ENCODE data around the gene ARMC10.
A peak's percentile ranks its signal among the peaks of the same experiment; 100 is the strongest.

ARMC10 gene

GRCh38 chr7:103130901-103131624 lies 56.1 kb downstream of the ARMC10 start:
- no peaks in the 10 kb centered on the region for H3K9me3 ChIP-seq (ENCODE audit: control insufficient read depth, low read length)
- H2AFZ ChIP-seq (ENCODE audit: low read depth, low read length) = no peak overlapping the region
- peaks cover 10% of the 10 kb centered on the region for H3K79me1 ChIP-seq (replicated peaks; ENCODE audit: low read length, poor library complexity, severe bottlenecking)
- no peak overlapping the region for H3K4ac ChIP-seq (ENCODE audit: low read depth in 1 of 2, low read length in 2 of 2)
- H2BK12ac ChIP-seq (ENCODE audit: low read length in 2 of 2) = no peak overlapping the region
- no peak overlapping the region for H2AK5ac ChIP-seq (ENCODE audit: low read length, severe bottlenecking)
- H4K91ac ChIP-seq (ENCODE audit: low read length) = no peak overlapping the region
- no peak overlapping the region for H2BK15ac ChIP-seq (ENCODE audit: low read depth, poor library complexity, severe bottlenecking)
- no peak overlapping the region for H3K18ac ChIP-seq (ENCODE audit: low read depth in 1 of 2, low read length in 2 of 2)
- H3K4me2 ChIP-seq (ENCODE audit: low read length, poor library complexity, severe bottlenecking) = no peak overlapping the region
- H2BK5ac ChIP-seq (ENCODE audit: low read depth, low read length, poor library complexity, severe bottlenecking) = no peak overlapping the region
- H3K9ac ChIP-seq (ENCODE audit: low read length) = no peak overlapping the region
- H3K27me3 ChIP-seq (ENCODE audit: control insufficient read depth in 1 of 2, insufficient read depth in 1 of 2, low read length in 2 of 2) = no peaks in the 10 kb centered on the region
- no peak overlapping the region for H3K4me3 ChIP-seq (ENCODE audit: insufficient read depth in 1 of 2, low read depth in 1 of 2, low read length in 2 of 2)
- peaks cover 0 to 22% of the 10 kb centered on the region in 2 experiments for H3K36me3 ChIP-seq (ENCODE audit: control insufficient read depth in 1 of 2, insufficient read depth in 2 of 2, low read depth in 1 of 2, low read length in 2 of 2)
- H4K8ac ChIP-seq (ENCODE audit: low read length) = no peak overlapping the region
- 83% methylated on average over 8 of the region's 9 CpGs for WGBS
- H2BK120ac ChIP-seq (ENCODE audit: low read depth, low read length) = no peak overlapping the region
- H3K23ac ChIP-seq (ENCODE audit: low read length in 2 of 2) = no peak overlapping the region
- no peaks in the 10 kb centered on the region for H3K4me1 ChIP-seq (ENCODE audit: control insufficient read depth, insufficient read depth, low read depth, low read length)
- H3K14ac ChIP-seq (ENCODE audit: low read length in 2 of 2) = no peak overlapping the region
- H3K27ac ChIP-seq (ENCODE audit: low read length, poor library complexity, severe bottlenecking) = no peak overlapping the region
- no peak for DNase-seq

- Histone ChIP-seq H3K9ac (ENCODE audit: low read length) (no peak overlapping the region), H3K14ac (ENCODE audit: low read length in 2 of 2) (no peak overlapping the region), H3K18ac (ENCODE audit: low read depth in 1 of 2, low read length in 2 of 2) (no peak overlapping the region), H3K4me3 (ENCODE audit: insufficient read depth in 1 of 2, low read depth in 1 of 2, low read length in 2 of 2) (no peak overlapping the region), H3K4me1 (ENCODE audit: control insufficient read depth, insufficient read depth, low read depth, low read length) (no peaks in the 10 kb centered on the region), H3K9me3 (ENCODE audit: control insufficient read depth, low read length) (no peaks in the 10 kb centered on the region), H3K23ac (ENCODE audit: low read length in 2 of 2) (no peak overlapping the region), H4K8ac (ENCODE audit: low read length) (no peak overlapping the region), H2BK5ac (ENCODE audit: low read depth, low read length, poor library complexity, severe bottlenecking) (no peak overlapping the region), H2BK15ac (ENCODE audit: low read depth, poor library complexity, severe bottlenecking) (no peak overlapping the region), H3K27me3 (ENCODE audit: control insufficient read depth in 1 of 2, insufficient read depth in 1 of 2, low read length in 2 of 2) (no peaks in the 10 kb centered on the region), H2AFZ (ENCODE audit: low read depth, low read length) (no peak overlapping the region), H3K79me1 (replicated peaks; ENCODE audit: low read length, poor library complexity, severe bottlenecking) (peaks cover 7% of the 10 kb centered on the region), H3K36me3 (ENCODE audit: control insufficient read depth in 1 of 2, insufficient read depth in 2 of 2, low read depth in 1 of 2, low read length in 2 of 2) (peaks cover 0 to 5% of the 10 kb centered on the region in 2 experiments), H2BK12ac (ENCODE audit: low read length in 2 of 2) (no peak overlapping the region), H3K4ac (ENCODE audit: low read depth in 1 of 2, low read length in 2 of 2) (no peak overlapping the region), H3K4me2 (ENCODE audit: low read length, poor library complexity, severe bottlenecking) (no peak overlapping the region), H2BK120ac (ENCODE audit: low read depth, low read length) (no peak overlapping the region), H4K91ac (ENCODE audit: low read length) (no peak overlapping the region), H3K27ac (ENCODE audit: low read length, poor library complexity, severe bottlenecking) (no peak overlapping the region), H2AK5ac (ENCODE audit: low read length, severe bottlenecking) (no peak overlapping the region)
- DNase-seq = no peak
- 78% methylated on average over 6 of the region's 9 CpGs for WGBS
Measured at GRCh38 chr7:103132995-103133688, 58.2 kb downstream of the ARMC10 start.

- Histone ChIP-seq H2BK15ac (ENCODE audit: low read depth, poor library complexity, severe bottlenecking) (no peak overlapping the region), H2AFZ (ENCODE audit: low read depth, low read length) (no peak overlapping the region), H3K9me3 (ENCODE audit: control insufficient read depth, low read length) (no peaks in the 10 kb centered on the region), H3K79me1 (replicated peaks; ENCODE audit: low read length, poor library complexity, severe bottlenecking) (peaks cover 14% of the 10 kb centered on the region), H3K4me3 (ENCODE audit: insufficient read depth in 1 of 2, low read depth in 1 of 2, low read length in 2 of 2) (no peak overlapping the region), H2BK12ac (ENCODE audit: low read length in 2 of 2) (no peak overlapping the region), H3K4me2 (ENCODE audit: low read length, poor library complexity, severe bottlenecking) (no peak overlapping the region), H3K27ac (ENCODE audit: low read length, poor library complexity, severe bottlenecking) (no peak overlapping the region), H4K91ac (ENCODE audit: low read length) (no peak overlapping the region), H4K8ac (ENCODE audit: low read length) (no peak overlapping the region), H2BK5ac (ENCODE audit: low read depth, low read length, poor library complexity, severe bottlenecking) (no peak overlapping the region), H3K4me1 (ENCODE audit: control insufficient read depth, insufficient read depth, low read depth, low read length) (no peaks in the 10 kb centered on the region), H3K18ac (ENCODE audit: low read depth in 1 of 2, low read length in 2 of 2) (no peak overlapping the region), H3K9ac (ENCODE audit: low read length) (no peak overlapping the region), H3K27me3 (ENCODE audit: control insufficient read depth in 1 of 2, insufficient read depth in 1 of 2, low read length in 2 of 2) (no peaks in the 10 kb centered on the region), H3K36me3 (ENCODE audit: control insufficient read depth in 1 of 2, insufficient read depth in 2 of 2, low read depth in 1 of 2, low read length in 2 of 2) (no peaks in the 10 kb centered on the region), H2AK5ac (ENCODE audit: low read length, severe bottlenecking) (no peak overlapping the region), H3K14ac (ENCODE audit: low read length in 2 of 2) (no peak overlapping the region), H3K4ac (ENCODE audit: low read depth in 1 of 2, low read length in 2 of 2) (no peak overlapping the region), H2BK120ac (ENCODE audit: low read depth, low read length) (no peak overlapping the region), H3K23ac (ENCODE audit: low read length in 2 of 2) (no peak overlapping the region)
- DNase-seq = peak; percentile 19
- WGBS = no CpG with 5 or more reads among the region's 3 CpGs
Measured at GRCh38 chr7:103134836-103135554, 60.1 kb downstream of the ARMC10 start.

DNA sequence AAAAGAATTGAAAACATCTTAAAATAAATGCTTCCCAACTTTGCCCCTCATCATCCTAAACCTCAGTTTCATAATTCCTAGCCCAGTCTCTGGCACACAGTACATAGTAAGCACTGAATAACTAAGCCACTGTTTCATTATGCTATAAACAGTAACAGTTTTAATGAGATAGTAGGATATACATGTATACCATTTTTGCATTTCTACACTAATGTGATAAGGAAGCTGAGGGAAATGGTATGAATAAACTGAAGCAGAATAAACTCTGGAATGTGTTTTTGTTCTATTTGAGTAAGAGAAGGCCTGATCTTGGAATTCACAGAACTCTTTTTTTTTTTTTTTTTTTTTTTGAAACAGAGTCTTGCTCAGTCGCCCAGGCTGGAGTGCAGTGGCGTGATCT lies 65.1 kb downstream of the ARMC10 start:
- no CpG with 5 or more reads among the region's 2 CpGs for WGBS
- Histone ChIP-seq H3K4me1 (ENCODE audit: control insufficient read depth, insufficient read depth, low read depth, low read length) (no peaks in the 10 kb centered on the region), H2BK12ac (ENCODE audit: low read length in 2 of 2) (no peak overlapping the region), H3K14ac (ENCODE audit: low read length in 2 of 2) (no peak overlapping the region), H2AFZ (ENCODE audit: low read depth, low read length) (no peak overlapping the region), H2BK120ac (ENCODE audit: low read depth, low read length) (no peak overlapping the region), H3K27ac (ENCODE audit: low read length, poor library complexity, severe bottlenecking) (no peak overlapping the region), H2BK5ac (ENCODE audit: low read depth, low read length, poor library complexity, severe bottlenecking) (no peak overlapping the region), H4K8ac (ENCODE audit: low read length) (no peak overlapping the region), H3K4ac (ENCODE audit: low read depth in 1 of 2, low read length in 2 of 2) (no peak overlapping the region), H2BK15ac (ENCODE audit: low read depth, poor library complexity, severe bottlenecking) (no peak overlapping the region), H3K9ac (ENCODE audit: low read length) (no peak overlapping the region), H3K23ac (ENCODE audit: low read length in 2 of 2) (no peak overlapping the region), H3K9me3 (ENCODE audit: control insufficient read depth, low read length) (no peaks in the 10 kb centered on the region), H3K27me3 (ENCODE audit: control insufficient read depth in 1 of 2, insufficient read depth in 1 of 2, low read length in 2 of 2) (no peaks in the 10 kb centered on the region), H3K4me2 (ENCODE audit: low read length, poor library complexity, severe bottlenecking) (no peak overlapping the region), H3K4me3 (ENCODE audit: insufficient read depth in 1 of 2, low read depth in 1 of 2, low read length in 2 of 2) (no peak overlapping the region), H3K79me1 (replicated peaks; ENCODE audit: low read length, poor library complexity, severe bottlenecking) (peaks cover 21% of the 10 kb centered on the region), H3K36me3 (ENCODE audit: control insufficient read depth in 1 of 2, insufficient read depth in 2 of 2, low read depth in 1 of 2, low read length in 2 of 2) (peaks cover 3 to 7% of the 10 kb centered on the region in 2 experiments), H2AK5ac (ENCODE audit: low read length, severe bottlenecking) (no peak overlapping the region), H3K18ac (ENCODE audit: low read depth in 1 of 2, low read length in 2 of 2) (no peak overlapping the region), H4K91ac (ENCODE audit: low read length) (no peak overlapping the region)
- DNase-seq = no peak
